DND-41 (cell line): ENCODE results near the gene TPP2.

Experiments
- ATAC-seq: fragments of 200-7000 bp; cut with Tn5 transposase; 3 replicates; pipeline ENCODE4 v1.9.1; 2021; ENCODE audit warnings: low read depth; ENCODE audit not compliant: insufficient read depth
- DNase-seq: peaks from one replicate; pipeline ENCODE4 v3.0.0-alpha.2; 2020
- H2AFZ ChIP-seq: 2 replicates; pipeline ENCODE4 v1.6.0; 2012; ENCODE audit warnings: low read depth, low read length
- H3K27ac ChIP-seq: 2 replicates; pipeline ENCODE4 v1.5.1; 2012; ENCODE audit warnings: low read length, inconsistent platforms
- H3K27me3 ChIP-seq: fragments of 200-600 bp; sonication (generic); 2 replicates; pipeline ENCODE4 v1.6.0; 2012; ENCODE audit warnings: low read length, mild to moderate bottlenecking, inconsistent platforms; ENCODE audit not compliant: insufficient read depth, poor library complexity
- H3K36me3 ChIP-seq: 2 replicates; pipeline ENCODE4 v1.5.1; 2012; ENCODE audit warnings: low read length, inconsistent platforms; ENCODE audit not compliant: insufficient read depth
- H3K4me1 ChIP-seq: 2 replicates; pipeline ENCODE4 v1.5.1; 2012; ENCODE audit warnings: mild to moderate bottlenecking, low read length; ENCODE audit not compliant: insufficient read depth
- H3K4me2 ChIP-seq: 2 replicates; pipeline ENCODE4 v1.6.0; 2012; ENCODE audit warnings: mild to moderate bottlenecking, moderate library complexity, low read length, inconsistent platforms; ENCODE audit not compliant: insufficient read depth
- H3K4me3 ChIP-seq, 2 experiments: fragments of 200-600 bp in 1 of 2; shearing (Covaris generic) in 1 of 2; 2 replicates each; pipeline ENCODE4 v1.5.1; 2012 to 2016; ENCODE audit warnings: inconsistent platforms in 2 of 2, low read length in 2 of 2, mild to moderate bottlenecking in 2 of 2, low read depth in 1 of 2, moderate library complexity in 1 of 2
- H3K79me2 ChIP-seq: 2 replicates; pipeline ENCODE4 v1.6.0; 2012; ENCODE audit warnings: low read length, inconsistent platforms; ENCODE audit not compliant: insufficient read depth
- H3K9ac ChIP-seq: 2 replicates; pipeline ENCODE4 v1.6.0; 2012; ENCODE audit warnings: low read depth, mild to moderate bottlenecking, inconsistent platforms, low read length, moderate library complexity
- H3K9me3 ChIP-seq: 2 replicates; pipeline ENCODE4 v1.5.1; 2012; ENCODE audit warnings: low read length, moderate library complexity, mild to moderate bottlenecking, inconsistent platforms; ENCODE audit not compliant: insufficient read depth, severe bottlenecking
- H4K20me1 ChIP-seq: 2 replicates; pipeline ENCODE4 v1.6.0; 2012; ENCODE audit warnings: low read length; ENCODE audit not compliant: insufficient read depth
- CTCF ChIP-seq: IDR thresholded peaks from 2 replicates; pipeline ENCODE4 v1.5.1; 2012; ENCODE audit warnings: borderline replicate concordance, low read length, moderate library complexity, mild to moderate bottlenecking; ENCODE audit not compliant: poor library complexity, severe bottlenecking; ENCODE audit errors: extremely low read depth
- EZH2 ChIP-seq: IDR thresholded peaks from 3 replicates; pipeline ENCODE4 v1.6.1; 2012; ENCODE audit warnings: borderline replicate concordance, low read depth, mild to moderate bottlenecking, moderate library complexity, low read length, inconsistent platforms; ENCODE audit not compliant: severe bottlenecking

TPP2 gene

GRCh38 chr13:102700088-102701031, 103.6 kb downstream of the TPP2 start:
- no peak overlapping the region for H3K4me2 ChIP-seq
- no peak overlapping the region for H3K27ac ChIP-seq

GRCh38 chr13:102701331-102701730, 104.5 kb downstream of the TPP2 start:
- H3K27me3 ChIP-seq, result no peaks in the 10 kb centered on the region
- no peaks in the 10 kb centered on the region for H4K20me1 ChIP-seq
- no peak overlapping the region for H3K4me2 ChIP-seq
- no peak overlapping the region for H3K27ac ChIP-seq
- ATAC-seq (no peak), DNase-seq (no peak)
- no peaks in the 10 kb centered on the region for H3K9me3 ChIP-seq
- H3K9ac ChIP-seq, result no peak overlapping the region
- no peaks in the 10 kb centered on the region for H3K79me2 ChIP-seq
- no peak overlapping the region for H3K4me3 ChIP-seq
- no peaks in the 10 kb centered on the region for H3K4me1 ChIP-seq
- no peak for TF ChIP-seq EZH2
- no peak for TF ChIP-seq CTCF
- H3K36me3 ChIP-seq, result no peaks in the 10 kb centered on the region
- no peak overlapping the region for H2AFZ ChIP-seq

More at GRCh38 chr13:102700088-102701031, 103.6 kb downstream of the TPP2 start:
- no peaks in the 10 kb centered on the region for H3K4me1 ChIP-seq
- H3K4me3 ChIP-seq, result no peak overlapping the region
- no peak for ATAC-seq
- TF ChIP-seq EZH2 (no peak), CTCF (no peak)
- H3K9ac ChIP-seq, result no peak overlapping the region
- H3K9me3 ChIP-seq, result no peaks in the 10 kb centered on the region
- H3K36me3 ChIP-seq, result no peaks in the 10 kb centered on the region
- H3K79me2 ChIP-seq, result no peaks in the 10 kb centered on the region
- no peak overlapping the region for H2AFZ ChIP-seq
- no peaks in the 10 kb centered on the region for H4K20me1 ChIP-seq
- no peak for DNase-seq
- H3K27me3 ChIP-seq, result no peaks in the 10 kb centered on the region

- no peak for ATAC-seq
- Histone ChIP-seq H3K4me1 (no peaks in the 10 kb centered on the region), H3K4me3 (no peak overlapping the region), H3K4me2 (no peak overlapping the region), H3K9me3 (no peaks in the 10 kb centered on the region), H3K27me3 (peaks cover 5% of the 10 kb centered on the region), H3K9ac (no peak overlapping the region), H3K79me2 (no peaks in the 10 kb centered on the region), H3K27ac (no peak overlapping the region), H3K36me3 (no peaks in the 10 kb centered on the region), H4K20me1 (no peaks in the 10 kb centered on the region), H2AFZ (no peak overlapping the region)
- TF ChIP-seq EZH2 (no peak), CTCF (no peak)
- DNase-seq, result no peak
Measured at GRCh38 chr13:102702965-102703725, 106.4 kb downstream of the TPP2 start.
